PC-3 (cell line): ENCODE results near the gene GH1.

Experiments
- CTCF ChIP-seq: fragments of 300-600 bp; sonication (generic); conservative IDR thresholded peaks from 2 replicates; pipeline ENCODE4 v1.5.1; 2017; ENCODE audit warnings: antibody characterized with exemption, low read depth, mild to moderate bottlenecking, low read length
- EZH2 ChIP-seq: fragments of 300-600 bp; sonication (generic); IDR thresholded peaks from one replicate; pipeline ENCODE4 v1.6.1; 2017; ENCODE audit warnings: antibody characterized with exemption, mild to moderate bottlenecking, low read length; ENCODE audit not compliant: unreplicated experiment
- EZH2phosphoT487 ChIP-seq: fragments of 300-600 bp; sonication (generic); IDR thresholded peaks from 2 replicates; pipeline ENCODE4 v1.6.1; 2018; ENCODE audit warnings: mild to moderate bottlenecking, antibody characterized with exemption, low read length, borderline replicate concordance

DNA sequence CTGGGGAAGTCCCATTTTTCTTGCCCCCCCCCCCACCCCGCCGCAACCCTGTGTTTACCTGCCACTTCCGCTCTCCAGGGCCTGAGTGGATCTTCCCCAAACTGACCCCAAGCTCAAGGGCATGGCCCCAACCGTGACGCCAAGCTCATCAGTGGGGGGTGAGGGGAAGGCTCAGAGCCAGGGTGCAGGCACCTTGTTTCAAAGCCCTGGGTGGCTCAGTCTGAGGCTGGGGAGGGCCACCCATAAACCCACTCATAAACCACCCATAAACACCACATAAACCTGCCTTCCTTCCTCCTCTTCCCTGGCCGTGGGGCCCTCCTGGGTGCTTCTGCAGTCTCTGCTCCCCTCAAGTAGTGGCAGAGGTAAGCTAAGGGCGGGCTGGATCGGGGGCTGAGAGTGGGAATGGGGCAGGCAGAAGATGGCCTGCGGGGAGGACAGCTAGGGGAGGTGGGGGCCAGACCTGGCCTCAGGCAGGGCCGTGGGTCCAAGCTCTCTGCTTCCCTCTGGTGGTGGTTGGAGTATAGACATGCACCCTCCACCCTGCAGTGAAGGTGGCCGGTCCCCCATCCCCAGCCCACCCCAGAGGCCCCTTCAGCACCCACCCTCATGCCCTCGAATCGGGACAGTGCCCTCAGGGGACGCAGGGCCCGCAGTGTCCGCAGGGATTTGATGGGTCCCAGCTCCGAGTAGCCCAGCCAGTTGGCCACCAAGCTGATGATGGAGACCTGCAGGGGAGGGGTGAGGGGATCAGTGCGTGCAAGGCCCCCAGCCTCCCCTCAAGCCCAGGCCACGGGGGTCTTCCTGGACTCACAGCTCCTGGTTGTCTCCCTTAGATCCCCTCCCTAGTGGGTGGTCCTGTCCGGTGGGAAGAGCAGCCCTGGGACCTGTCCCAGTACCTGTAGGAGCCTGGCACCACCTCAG is 28.1 kb upstream of the GH1 start:
- TF ChIP-seq CTCF: peak; percentile 75
- TF ChIP-seq EZH2: no peak
- TF ChIP-seq EZH2phosphoT487: no peak
